Astrocyte of the spinal cord (primary cell): ENCODE data around the gene EXOC4.
A peak's percentile ranks its signal among the peaks of the same experiment; 100 is the strongest.

Experiments used
- DNase-seq: peaks from one replicate; pipeline ENCODE4 v3.0.0; 2011; ENCODE audit warnings: low read depth, low spot score
- H3K4me3 ChIP-seq: 2 replicates; pipeline ENCODE4 v1.5.1; 2011; ENCODE audit warnings: low read depth, mild to moderate bottlenecking, low read length, moderate library complexity
- CTCF ChIP-seq: IDR thresholded peaks from 2 replicates; pipeline ENCODE4 v1.5.1; 2012; ENCODE audit warnings: low read depth, mild to moderate bottlenecking, low read length, inconsistent platforms
- in situ Hi-C: cut with HindIII; loops from 2 replicates; pipeline ENCODE4 v1.10.0; 2017; ENCODE audit warnings: low sequenced_read_pairs

Gene EXOC4

GRCh38 chr7:133478591-133479135 is 225.8 kb downstream of the EXOC4 start:
- no peak for DNase-seq
- H3K4me3 ChIP-seq: no peak overlapping the region
- TF ChIP-seq CTCF: no peak
- in situ Hi-C loops: no loop called here

- no peak overlapping the region for H3K4me3 ChIP-seq
- no peak for TF ChIP-seq CTCF
- no peak for DNase-seq
- in situ Hi-C loops: no loop called here
Measured at GRCh38 chr7:133479456-133480065, 226.7 kb downstream of the EXOC4 start.

- DNase-seq: no peak
- in situ Hi-C loops: no loop called here
- H3K4me3 ChIP-seq: no peak overlapping the region
- TF ChIP-seq CTCF: no peak
Measured at GRCh38 chr7:133480868-133481267, 228.0 kb downstream of the EXOC4 start.

- TF ChIP-seq CTCF: no peak
- in situ Hi-C loops: no loop called here
Measured at GRCh38 chr7:133481676-133482075, 228.8 kb downstream of the EXOC4 start.

GRCh38 chr7:133482599-133482998 is 229.7 kb downstream of the EXOC4 start:
- TF ChIP-seq CTCF: no peak
- no peak overlapping the region for H3K4me3 ChIP-seq
- in situ Hi-C loops: no loop called here

More at GRCh38 chr7:133481676-133482075, 228.8 kb downstream of the EXOC4 start:
- no peak overlapping the region for H3K4me3 ChIP-seq
- peak; percentile 82 for DNase-seq

GRCh38 chr7:133484086-133484485 is 231.2 kb downstream of the EXOC4 start:
- in situ Hi-C loops: no loop called here
- no peak overlapping the region for H3K4me3 ChIP-seq
- peak; percentile 16 for DNase-seq
- TF ChIP-seq CTCF: no peak

More at GRCh38 chr7:133482599-133482998, 229.7 kb downstream of the EXOC4 start:
- DNase-seq: no peak
